ENCODE results near the gene DYNC2H1. TPM values are rescaled to one million over a fixed set of nuclear protein-coding genes. Genes with fewer than 3 reads are reported as not detected.
A peak's percentile ranks its signal among the peaks of the same experiment; 100 is the strongest.
"Not testable (repeated sequence)": the region's sequence is repeated elsewhere in the genome, so short reads cannot be mapped to it uniquely, and the experiment has no call there.

The DYNC2H1 gene
- total RNA-seq, 2 experiments from 2014 or later, result 0.92 to 1.3 TPM

DNA sequence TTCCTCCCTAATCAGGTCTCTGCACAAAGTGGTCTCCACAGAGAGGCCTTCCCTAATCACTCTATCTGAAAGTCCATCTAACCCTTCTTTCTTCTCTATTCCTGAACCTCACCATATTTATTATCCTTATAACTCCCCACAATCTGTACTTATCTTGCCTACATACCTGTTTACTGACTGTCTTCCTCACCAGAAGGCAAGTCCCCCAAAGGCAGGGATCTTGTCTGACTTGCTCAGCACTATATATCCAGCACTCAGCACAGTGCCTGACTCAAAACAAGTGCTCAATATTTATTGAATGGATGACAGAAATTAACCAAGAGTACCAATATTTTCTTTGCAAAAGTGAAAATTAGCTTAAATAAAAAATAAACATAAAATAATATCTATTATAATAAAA lies 22.8 kb upstream of the DYNC2H1 start:
- H3K9me3 Mint-ChIP-seq, result no peaks in the 10 kb centered on the region
- no peak for DNase-seq
- H3K27me3 Mint-ChIP-seq, result no peaks in the 10 kb centered on the region
- peaks cover 27% of the 10 kb centered on the region for H3K36me3 Mint-ChIP-seq (ENCODE audit: low read depth)
- H3K4me3 Mint-ChIP-seq, result no peak overlapping the region
- ChIA-PET CTCF (interaction anchor here (1.2 kb wide), 1 partner anchor 24 kb away, joined by 3 read pairs; no protein-coding TSS in a partner anchor), POLR2A (no interaction called here)
- H3K4me1 Mint-ChIP-seq, result peaks cover 22% of the 10 kb centered on the region
- no peak overlapping the region for H3K27ac Mint-ChIP-seq

DNA sequence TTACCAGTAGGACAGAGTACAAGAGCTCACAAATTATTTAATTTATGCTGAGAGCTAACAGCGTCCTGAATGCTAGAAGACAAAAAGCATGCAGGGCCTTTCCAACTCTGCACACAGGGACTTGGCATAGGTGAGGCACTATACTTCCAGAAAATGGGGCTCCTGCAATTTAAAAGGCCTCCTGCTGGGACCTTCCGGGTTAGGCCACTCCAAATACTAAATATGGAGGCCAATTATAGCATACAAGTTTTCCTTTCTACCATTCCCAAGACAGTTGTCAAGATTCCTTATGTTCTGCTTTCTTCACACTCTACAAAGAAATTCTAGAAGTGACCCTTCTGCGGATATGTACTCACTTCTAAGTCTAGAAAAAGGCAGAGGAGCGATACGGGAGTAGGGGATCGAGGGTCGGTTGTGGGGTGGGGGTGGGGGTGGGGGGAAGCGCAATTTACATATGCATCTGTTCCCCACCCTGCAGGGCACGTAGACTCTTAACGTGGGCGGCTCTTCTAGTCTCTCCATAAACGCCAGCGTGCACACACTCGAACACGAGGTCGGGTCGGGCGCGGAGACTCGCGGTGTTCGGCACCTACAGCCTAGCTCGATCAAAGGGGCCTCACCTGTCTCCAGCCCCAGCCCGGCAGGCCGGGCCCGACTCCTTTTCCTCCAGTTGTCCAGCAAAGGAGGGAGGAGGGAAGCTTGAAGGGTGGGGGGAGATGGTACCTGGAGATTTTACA lies 18.0 kb upstream of the DYNC2H1 start:
- Mint-ChIP-seq H3K9me3 (no peaks in the 10 kb centered on the region), H3K27ac (peak overlapping the region; percentile 93), H3K36me3 (ENCODE audit: low read depth) (peaks cover 19% of the 10 kb centered on the region), H3K4me1 (peaks cover 25% of the 10 kb centered on the region), H3K27me3 (peaks cover 11% of the 10 kb centered on the region), H3K4me3 (peak overlapping the region; percentile 77)
- ChIA-PET POLR2A (interaction anchor here (0.6 to 2.0 kb wide), 3 partner anchors 18 to 967 kb away, joined by 4 to 11 read pairs (median 6); partner anchors contain the start of gene DYNC2H1), CTCF (interaction anchor here (0.7 to 4.5 kb wide), 6 partner anchors 9 to 56 kb away, joined by 3 to 31 read pairs (median 4); partner anchors contain the start of gene DYNC2H1)
- peak; percentile 54 for DNase-seq

DNA sequence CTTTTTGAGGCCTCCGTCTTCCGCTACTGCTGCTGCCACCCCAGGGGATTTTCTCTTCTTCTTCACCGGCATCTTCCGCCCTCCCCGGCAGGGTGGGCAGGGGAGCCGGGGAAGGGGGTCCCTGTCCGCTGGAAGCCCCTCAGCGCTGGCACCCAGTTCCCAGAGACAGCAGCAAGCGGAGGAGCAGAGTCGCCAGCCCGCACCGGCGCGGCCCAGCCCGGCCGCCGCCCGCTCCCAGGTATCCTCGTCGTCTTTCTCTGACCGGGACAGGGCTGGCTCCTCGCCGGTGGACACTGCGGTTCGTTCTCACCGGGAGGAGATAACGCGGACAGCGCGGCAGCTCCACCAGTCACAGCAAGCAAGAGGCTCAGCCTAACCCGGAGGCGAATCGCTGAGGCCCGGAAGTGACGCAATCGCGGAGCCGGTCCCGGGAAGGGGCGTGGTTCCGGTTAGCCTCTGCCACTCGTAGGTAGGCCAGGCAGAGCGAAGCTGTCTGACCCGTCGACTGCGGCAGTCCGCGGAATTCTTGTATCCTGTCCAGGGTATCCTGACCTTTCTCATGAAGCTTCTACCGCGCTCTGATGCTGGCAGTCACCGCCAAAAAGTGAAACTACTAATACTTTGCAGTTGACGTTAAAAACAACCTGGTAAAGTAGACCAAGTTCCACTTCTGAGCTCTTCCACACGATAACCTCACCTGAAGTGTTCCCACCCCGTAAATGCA lies 17.3 kb upstream of the DYNC2H1 start, which contains the start of gene DCUN1D5:
Gene DCUN1D5 (minus strand): TSS at position 360 of the 724 bp plus-strand sequence. CDS start 288 bp downstream, at position 72.
- H3K27ac Mint-ChIP-seq, result peak within 1 kb of the TSS; percentile 93
- peaks cover 25% of the 10 kb centered on the region for H3K4me1 Mint-ChIP-seq

DNA sequence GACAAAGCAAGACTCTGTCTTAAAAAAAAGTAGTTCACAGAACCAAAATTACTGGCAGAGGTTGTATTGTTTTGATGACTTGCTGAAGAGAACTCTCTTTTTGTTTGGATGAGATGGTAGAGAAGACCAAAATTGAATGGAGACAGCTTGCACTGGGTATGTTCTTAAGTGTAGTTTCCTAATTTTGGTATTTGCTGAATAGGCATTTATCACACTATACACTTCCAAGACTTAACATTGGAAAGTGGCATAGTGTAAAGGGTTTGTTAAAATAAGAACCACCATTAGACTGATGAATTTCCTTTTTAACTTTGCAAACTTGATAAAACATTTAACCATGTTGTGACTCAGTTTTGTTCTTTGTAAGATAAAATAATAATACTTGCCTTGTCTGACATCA lies 11.9 kb upstream of the DYNC2H1 start:
- H3K27ac Mint-ChIP-seq, result no peak overlapping the region
- no peak overlapping the region for H3K4me3 Mint-ChIP-seq
- no peak for DNase-seq
- CTCF ChIA-PET, result no interaction called here
- H3K4me1 Mint-ChIP-seq, result peaks cover 5% of the 10 kb centered on the region
- peaks cover 42% of the 10 kb centered on the region for H3K27me3 Mint-ChIP-seq
- peaks cover 1% of the 10 kb centered on the region for H3K36me3 Mint-ChIP-seq (ENCODE audit: low read depth)
- POLR2A ChIA-PET, result no interaction called here
- no peaks in the 10 kb centered on the region for H3K9me3 Mint-ChIP-seq

More for the DNA sequence above, 17.3 kb upstream of the DYNC2H1 start, which contains the start of gene DCUN1D5:
- ChIA-PET POLR2A (interaction anchor here (0.6 to 2.0 kb wide), 3 partner anchors 17 to 967 kb away, joined by 4 to 11 read pairs (median 6); partner anchors contain the start of gene DYNC2H1), CTCF (interaction anchor here (0.7 to 4.5 kb wide), 6 partner anchors 8 to 56 kb away, joined by 3 to 31 read pairs (median 4); partner anchors contain the start of gene DYNC2H1)
- Mint-ChIP-seq H3K27me3 (peaks cover 14% of the 10 kb centered on the region), H3K4me3 (peak within 1 kb of the TSS; percentile 77), H3K9me3 (no peaks in the 10 kb centered on the region), H3K36me3 (ENCODE audit: low read depth) (peaks cover 16% of the 10 kb centered on the region)
- peak; percentile 96 for DNase-seq

DNA sequence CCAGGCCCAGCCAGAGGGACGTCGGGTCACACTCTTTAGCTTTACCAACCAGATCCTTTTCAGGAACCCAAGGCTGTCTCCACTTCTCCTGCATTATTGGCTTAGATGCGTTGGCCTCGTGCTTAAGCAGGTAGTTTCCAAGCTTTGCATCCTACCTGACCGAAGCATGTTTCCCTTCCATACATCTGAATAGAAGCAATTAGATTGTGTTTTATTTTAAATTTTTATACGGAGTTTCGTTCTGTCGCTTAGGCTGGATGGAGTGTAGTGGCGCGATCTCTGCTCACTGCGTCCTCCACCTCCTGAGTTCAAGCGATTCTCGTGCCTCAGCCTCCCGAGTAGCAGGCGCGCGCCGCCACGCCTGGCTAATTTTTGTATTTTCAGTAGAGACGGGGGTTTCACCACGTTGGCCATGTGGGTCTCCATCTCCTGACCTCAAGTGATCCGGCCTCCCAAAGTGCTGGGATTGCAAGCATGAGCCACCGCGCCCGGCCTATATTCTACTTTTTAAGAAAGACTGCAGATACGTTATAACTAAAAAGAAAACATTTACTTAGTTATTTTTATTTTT lies 677 bp downstream of the DYNC2H1 start:
- CTCF ChIA-PET, result interaction anchor here (1.0 to 3.4 kb wide), 6 partner anchors 10 to 499 kb away, joined by 3 to 31 read pairs (median 5); partner anchors contain the start of gene DCUN1D5
- peak overlapping the region; percentile 91 for H3K4me3 Mint-ChIP-seq
- peaks cover 14% of the 10 kb centered on the region for H3K4me1 Mint-ChIP-seq
- peak overlapping the region; percentile 91 for H3K27ac Mint-ChIP-seq
- H3K36me3 Mint-ChIP-seq (ENCODE audit: low read depth), result no peaks in the 10 kb centered on the region
- POLR2A ChIA-PET, result interaction anchor here (1.3 kb wide), 1 partner anchor 18 kb away, joined by 6 read pairs; the partner anchor contains the start of gene DCUN1D5
- peak; percentile 8 for DNase-seq
- no peaks in the 10 kb centered on the region for H3K9me3 Mint-ChIP-seq
- peaks cover 6% of the 10 kb centered on the region for H3K27me3 Mint-ChIP-seq

GRCh38 chr11:103110391-103110790 lies 1.2 kb downstream of the DYNC2H1 start:
- Mint-ChIP-seq H3K27me3 (peaks cover 6% of the 10 kb centered on the region), H3K27ac (no peak overlapping the region), H3K36me3 (ENCODE audit: low read depth) (no peaks in the 10 kb centered on the region), H3K4me1 (peaks cover 14% of the 10 kb centered on the region), H3K9me3 (no peaks in the 10 kb centered on the region), H3K4me3 (peak overlapping the region; percentile 91)
- POLR2A ChIA-PET, result no interaction called here
- CTCF ChIA-PET, result interaction anchor here (1.5 kb wide), 1 partner anchor 11 kb away, joined by 10 read pairs; no protein-coding TSS in a partner anchor
- no peak for DNase-seq

DNA sequence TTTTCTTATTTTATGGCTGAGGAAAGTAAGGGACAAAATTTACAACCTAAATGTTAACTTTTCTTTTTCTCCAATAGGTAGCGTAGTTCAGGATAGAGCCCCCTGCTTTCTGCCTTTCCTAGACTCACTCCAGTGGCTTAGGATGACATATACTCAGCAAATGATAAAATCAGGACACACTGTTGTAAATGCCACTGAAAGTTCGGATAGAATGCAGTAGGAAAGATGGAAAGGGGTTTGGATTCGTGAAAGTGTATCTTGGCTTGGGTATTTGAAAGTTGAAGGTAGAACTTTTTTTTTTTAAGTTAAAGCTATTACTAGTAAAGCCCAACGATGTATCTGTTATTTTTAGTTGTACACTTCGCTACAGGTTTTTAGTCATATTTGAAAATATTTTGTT lies 2.2 kb downstream of the DYNC2H1 start:
- no peak overlapping the region for H3K4me3 Mint-ChIP-seq
- H3K36me3 Mint-ChIP-seq (ENCODE audit: low read depth), result no peaks in the 10 kb centered on the region
- CTCF ChIA-PET, result no interaction called here
- POLR2A ChIA-PET, result no interaction called here
- no peaks in the 10 kb centered on the region for H3K9me3 Mint-ChIP-seq
- H3K27ac Mint-ChIP-seq, result no peak overlapping the region
- peaks cover 14% of the 10 kb centered on the region for H3K4me1 Mint-ChIP-seq
- DNase-seq, result no peak
- peaks cover 2% of the 10 kb centered on the region for H3K27me3 Mint-ChIP-seq

GRCh38 chr11:103112364-103112763 lies 3.1 kb downstream of the DYNC2H1 start:
- Mint-ChIP-seq H3K27ac (no peak overlapping the region), H3K36me3 (ENCODE audit: low read depth) (no peaks in the 10 kb centered on the region), H3K9me3 (no peaks in the 10 kb centered on the region), H3K4me1 (peaks cover 14% of the 10 kb centered on the region), H3K27me3 (peaks cover 2% of the 10 kb centered on the region), H3K4me3 (no peak overlapping the region)
- ChIA-PET POLR2A (no interaction called here), CTCF (interaction anchor here (0.9 kb wide), 2 partner anchors 11 to 13 kb away, joined by 3 read pairs; no protein-coding TSS in a partner anchor)
- no peak for DNase-seq

DNA sequence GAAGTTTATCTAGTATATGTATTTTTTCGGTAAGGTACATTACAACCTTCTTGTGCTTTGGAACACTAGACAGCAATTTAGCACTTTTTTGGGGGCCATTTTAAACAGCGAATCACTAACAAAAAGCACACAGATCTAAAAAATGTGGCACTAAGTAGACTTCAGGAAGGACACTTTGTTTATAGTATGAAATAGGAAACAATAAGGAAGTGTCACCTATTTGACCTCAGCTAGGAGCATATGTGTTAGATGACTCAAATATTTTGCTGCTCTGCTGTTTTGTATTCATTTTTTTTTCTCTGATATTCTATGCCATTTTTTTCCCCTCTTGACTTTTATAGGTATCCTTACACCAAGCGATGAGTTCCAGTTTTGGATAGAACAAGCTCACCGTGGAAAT lies 5.6 kb downstream of the DYNC2H1 start:
- Mint-ChIP-seq H3K27me3 (peaks cover 2% of the 10 kb centered on the region), H3K4me1 (peaks cover 3% of the 10 kb centered on the region), H3K9me3 (no peaks in the 10 kb centered on the region), H3K4me3 (no peak overlapping the region), H3K27ac (no peak overlapping the region), H3K36me3 (ENCODE audit: low read depth) (no peaks in the 10 kb centered on the region)
- ChIA-PET CTCF (no interaction called here), POLR2A (no interaction called here)
- no peak for DNase-seq

DNA sequence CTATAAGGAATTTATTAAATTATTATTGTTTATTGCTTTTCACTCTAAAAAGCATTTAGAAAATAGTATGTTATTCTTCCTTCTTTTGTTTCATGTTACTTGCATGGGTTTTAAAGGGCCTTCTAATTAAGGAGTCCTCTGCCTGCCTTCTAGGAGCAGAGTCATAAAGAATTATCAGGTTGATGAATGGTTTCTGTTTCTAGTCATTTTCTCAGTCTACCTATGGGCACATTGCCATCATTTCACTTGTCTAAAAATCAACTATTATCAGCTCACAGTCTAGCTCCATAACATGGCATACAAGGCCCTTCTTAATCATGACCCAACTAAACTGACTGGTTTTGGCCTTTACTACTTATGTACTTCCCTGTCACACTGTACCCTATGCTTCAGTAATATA lies 16.2 kb downstream of the DYNC2H1 start:
- no peak for DNase-seq
- no peaks in the 10 kb centered on the region for H3K9me3 Mint-ChIP-seq
- ChIA-PET CTCF (no interaction called here), POLR2A (interaction anchor here (0.6 kb wide), 1 partner anchor 1177 kb away, joined by 5 read pairs; no protein-coding TSS in a partner anchor)
- H3K4me1 Mint-ChIP-seq, result no peaks in the 10 kb centered on the region
- no peaks in the 10 kb centered on the region for H3K27me3 Mint-ChIP-seq
- no peak overlapping the region for H3K27ac Mint-ChIP-seq
- H3K4me3 Mint-ChIP-seq, result no peak overlapping the region
- no peaks in the 10 kb centered on the region for H3K36me3 Mint-ChIP-seq (ENCODE audit: low read depth)

DNA sequence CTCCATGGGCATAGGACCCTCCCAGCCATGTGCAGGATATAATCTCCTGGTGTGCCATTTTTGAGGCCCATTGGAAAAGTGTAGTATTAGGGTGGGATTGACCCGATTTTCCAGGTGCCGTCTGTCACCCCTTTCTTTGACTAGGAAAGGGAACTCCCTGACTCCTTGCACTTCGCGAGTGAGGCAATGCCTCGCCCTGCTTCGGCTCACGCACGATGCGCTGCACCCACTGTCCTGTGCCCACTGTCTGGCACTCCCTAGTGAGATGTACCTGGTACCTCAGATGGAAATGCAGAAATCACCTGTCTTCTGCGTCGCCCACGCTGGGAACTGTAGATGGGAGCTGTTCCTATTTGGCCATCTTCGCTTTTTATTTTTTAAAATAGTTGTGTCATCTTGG lies 32.8 kb downstream of the DYNC2H1 start:
- H3K27me3 Mint-ChIP-seq; H3K4me1 Mint-ChIP-seq; CTCF ChIA-PET; H3K36me3 Mint-ChIP-seq (ENCODE audit: low read depth); H3K27ac Mint-ChIP-seq; DNase-seq; POLR2A ChIA-PET; H3K4me3 Mint-ChIP-seq; H3K9me3 Mint-ChIP-seq: not testable (repeated sequence)

- CTCF ChIA-PET, result no interaction called here
- Mint-ChIP-seq H3K27ac (no peak overlapping the region), H3K36me3 (ENCODE audit: low read depth) (no peaks in the 10 kb centered on the region), H3K9me3 (no peaks in the 10 kb centered on the region), H3K4me3 (no peak overlapping the region), H3K4me1 (no peaks in the 10 kb centered on the region), H3K27me3 (no peaks in the 10 kb centered on the region)
- POLR2A ChIA-PET, result no interaction called here
- DNase-seq, result no peak
Observed at GRCh38 chr11:103147627-103148026, 38.4 kb downstream of the DYNC2H1 start.
